ENCODE measurements around the gene HSPA1L. TPM values are rescaled to one million over a fixed set of nuclear protein-coding genes. Genes with fewer than 3 reads are reported as not detected.
"Not testable (repeated sequence)": the region's sequence is repeated elsewhere in the genome, so short reads cannot be mapped to it uniquely, and the experiment has no call there.

Gene HSPA1L
- total and polyA plus RNA-seq, 4 experiments from 2014 or later = 1.1 to 8.3 (median 6.3) TPM

DNA sequence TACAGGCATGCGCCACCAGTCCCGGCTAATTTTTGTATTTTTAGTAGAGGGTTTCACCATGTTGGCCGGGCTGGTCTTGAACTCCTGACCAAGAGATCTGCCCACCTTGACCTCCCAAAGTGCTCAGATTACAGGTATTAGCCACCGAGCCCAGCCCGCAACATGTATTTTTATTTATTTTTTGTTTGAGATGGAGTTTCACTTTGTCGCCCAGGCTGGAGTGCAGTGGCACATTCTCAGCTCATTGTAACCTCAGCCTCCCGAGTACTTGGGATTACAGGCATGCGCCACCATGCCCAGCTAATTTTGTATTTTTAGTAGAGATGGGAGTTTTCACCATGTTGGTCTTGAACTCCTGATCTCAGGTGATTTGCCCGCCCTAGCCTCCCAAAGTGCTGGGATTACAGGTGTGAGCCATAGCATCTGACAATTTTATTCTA is 23.1 kb upstream of the HSPA1L start:
- H3K9me3 Mint-ChIP-seq; DNase-seq; H3K9me3 ChIP-seq (ENCODE audit: control insufficient read depth in 1 of 2, low read length in 2 of 2); H3K27me3 Mint-ChIP-seq; H3K27me3 ChIP-seq (ENCODE audit: insufficient read depth, low read length): not testable (repeated sequence)
- CTCF ChIA-PET (ENCODE audit: partially characterized antibody) = interaction anchor here (1.1 to 1.3 kb wide), 4 partner anchors 8 to 109 kb away, joined by 3 to 5 read pairs (median 4); partner anchors contain the start of gene DDAH2
- Histone ChIP-seq H3K27ac (ENCODE audit: low read depth, low read length) (peak overlapping the region; percentile 88), H3K4me3 (ENCODE audit: low read length in 2 of 2) (peak overlapping the region in 1 of 2 donors; percentile 75), H3K4me1 (ENCODE audit: insufficient read depth, low read length) (peaks cover 44% of the 10 kb centered on the region), H3K36me3 (ENCODE audit: insufficient read depth, low read length) (peaks cover 41% of the 10 kb centered on the region)
- Mint-ChIP-seq H3K27ac (peak overlapping the region in 6 of 7 donors; percentile 4 to 99 (median 98)), H3K4me1 (peaks cover 25 to 54% (median 38%) of the 10 kb centered on the region in 4 donors), H3K4me3 (peak overlapping the region; percentile 22 to 99 (median 93)), H3K36me3 (peaks cover 33 to 66% of the 10 kb centered on the region in 2 donors)
- POLR2A ChIA-PET (ENCODE audit: partially characterized antibody) = interaction anchor here (1.0 to 4.8 kb wide), 5 partner anchors 25 to 257 kb away, joined by 3 to 43 read pairs (median 4); partner anchors contain the start of genes BAG6, C6orf47 and NEU1
- intact Hi-C loops (cut with micrococcal nuclease) = loop anchor here (10.0 kb wide), 1 partner anchor 137 kb away; the partner anchor contains the start of gene DXO

DNA sequence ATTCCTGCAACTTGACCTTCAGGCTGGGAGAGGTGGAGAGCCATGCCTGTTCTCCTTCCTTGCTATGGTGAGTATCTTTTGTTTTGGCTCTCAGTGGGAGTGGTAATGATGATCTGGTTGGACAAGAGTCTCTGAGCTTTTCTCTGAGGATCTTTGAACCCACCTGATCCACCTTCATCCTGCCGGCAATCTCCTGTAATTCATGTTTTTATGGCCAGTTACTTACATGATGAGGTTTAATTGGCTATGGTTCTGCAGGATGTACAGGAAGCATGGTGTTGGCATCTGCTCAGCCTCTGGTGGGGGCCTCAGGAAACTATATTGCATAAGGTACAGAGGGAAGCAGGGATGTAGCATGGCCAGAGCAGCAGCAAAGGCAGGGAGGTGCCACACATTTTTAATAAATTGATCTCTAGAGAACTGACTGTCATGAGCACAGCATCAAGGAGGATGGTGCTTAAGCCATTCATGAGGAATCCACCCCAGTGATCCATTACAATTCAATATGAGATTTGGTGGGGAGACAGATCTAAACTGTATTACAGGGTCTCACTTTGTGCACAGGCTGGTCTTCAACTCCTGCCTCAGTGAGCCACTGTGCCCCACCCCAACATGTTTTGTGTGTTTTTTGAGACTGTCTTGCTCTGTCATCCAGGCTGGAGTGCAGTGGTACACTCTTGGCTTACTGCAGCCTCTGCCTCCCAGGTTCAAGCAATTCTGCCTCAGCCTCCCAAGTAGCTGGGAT is 22.5 kb upstream of the HSPA1L start:
- DNase-seq = no peak
- peak overlapping the region; percentile 83 to 99 (median 98) for H3K27ac Mint-ChIP-seq
- intact Hi-C loops (cut with micrococcal nuclease) = loop anchor here (10.0 kb wide), 1 partner anchor 137 kb away; the partner anchor contains the start of gene DXO
- H3K9me3 ChIP-seq (ENCODE audit: control insufficient read depth in 1 of 2, low read length in 2 of 2) = no peaks in the 10 kb centered on the region
- H3K9me3 Mint-ChIP-seq = no peaks in the 10 kb centered on the region
- H3K4me1 ChIP-seq (ENCODE audit: insufficient read depth, low read length) = peaks cover 46% of the 10 kb centered on the region
- CTCF ChIA-PET (ENCODE audit: partially characterized antibody) = interaction anchor here (0.8 to 3.2 kb wide), 8 partner anchors 7 to 157 kb away, joined by 3 to 10 read pairs (median 4); partner anchors contain the start of genes LY6G5C and NEU1
- POLR2A ChIA-PET (ENCODE audit: partially characterized antibody) = interaction anchor here (0.6 to 4.8 kb wide), 11 partner anchors 10 to 215 kb away, joined by 3 to 43 read pairs (median 4); partner anchors contain the start of genes BAG6, C6orf47, CLIC1 and HSPA1B
- H3K36me3 Mint-ChIP-seq = peaks cover 33 to 66% of the 10 kb centered on the region in 2 donors
- peak overlapping the region; percentile 88 for H3K27ac ChIP-seq (ENCODE audit: low read depth, low read length)
- peak overlapping the region; percentile 3 to 75 for H3K4me3 ChIP-seq (ENCODE audit: low read length in 2 of 2)
- H3K36me3 ChIP-seq (ENCODE audit: insufficient read depth, low read length) = peaks cover 41% of the 10 kb centered on the region
- H3K27me3 Mint-ChIP-seq = no peaks in the 10 kb centered on the region
- H3K27me3 ChIP-seq (ENCODE audit: insufficient read depth, low read length) = no peaks in the 10 kb centered on the region
- H3K4me3 Mint-ChIP-seq = peak overlapping the region; percentile 88 to 99 (median 96)
- peaks cover 25 to 54% (median 38%) of the 10 kb centered on the region in 4 donors for H3K4me1 Mint-ChIP-seq

GRCh38 chr6:31836474-31837368 is 21.6 kb upstream of the HSPA1L start:
- ChIA-PET POLR2A (ENCODE audit: partially characterized antibody) (interaction anchor here (0.6 to 7.2 kb wide), 16 partner anchors 9 to 214 kb away, joined by 3 to 67 read pairs (median 6); partner anchors contain the start of genes ABHD16A, BAG6, C6orf47 and CLIC1), CTCF (ENCODE audit: partially characterized antibody) (interaction anchor here (0.7 to 3.2 kb wide), 9 partner anchors 26 to 304 kb away, joined by 3 to 10 read pairs (median 3); partner anchors contain the start of genes LY6G5C, NEU1 and NFKBIL1)
- Histone ChIP-seq H3K27ac (ENCODE audit: low read depth, low read length) (peak overlapping the region; percentile 88), H3K4me3 (ENCODE audit: low read length in 2 of 2) (peak overlapping the region; percentile 61 to 75), H3K9me3 (ENCODE audit: control insufficient read depth in 1 of 2, low read length in 2 of 2) (no peaks in the 10 kb centered on the region), H3K27me3 (ENCODE audit: insufficient read depth, low read length) (no peaks in the 10 kb centered on the region), H3K36me3 (ENCODE audit: insufficient read depth, low read length) (peaks cover 41% of the 10 kb centered on the region), H3K4me1 (ENCODE audit: insufficient read depth, low read length) (peaks cover 47% of the 10 kb centered on the region)
- Mint-ChIP-seq H3K27ac (peak overlapping the region; percentile 83 to 99 (median 98)), H3K4me1 (peaks cover 25 to 54% (median 38%) of the 10 kb centered on the region in 4 donors), H3K27me3 (no peaks in the 10 kb centered on the region), H3K9me3 (no peaks in the 10 kb centered on the region), H3K36me3 (peaks cover 33 to 66% of the 10 kb centered on the region in 2 donors), H3K4me3 (peak overlapping the region; percentile 88 to 99 (median 96))
- intact Hi-C loops (cut with micrococcal nuclease) = loop anchor here (10.0 kb wide), 1 partner anchor 138 kb away; the partner anchor contains the start of gene DXO
- DNase-seq = peak in 4 of 5 donors; percentile 24 to 39 (median 33)

DNA sequence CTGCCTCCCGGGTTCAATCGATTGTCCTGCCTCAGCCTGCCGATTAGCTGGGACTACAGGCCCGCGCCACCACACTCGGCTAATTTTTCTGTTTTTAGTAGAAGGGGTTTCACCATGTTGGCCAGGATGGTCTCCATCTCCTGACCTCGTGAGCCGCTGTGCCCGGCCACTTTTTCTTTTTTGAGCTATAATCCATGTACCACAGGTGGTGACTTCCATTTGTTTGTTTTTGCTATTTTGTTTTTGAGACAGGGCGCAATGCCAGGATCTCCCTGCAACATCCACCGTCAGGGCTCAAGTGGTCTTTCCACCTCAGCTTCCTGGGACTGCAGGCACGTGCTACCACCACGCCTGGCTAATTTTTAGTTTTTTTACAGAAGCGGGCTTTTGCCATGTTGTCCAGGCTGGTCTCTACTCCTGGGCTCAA is 21.0 kb upstream of the HSPA1L start:
- Histone ChIP-seq H3K9me3 (ENCODE audit: control insufficient read depth in 1 of 2, low read length in 2 of 2) (no peaks in the 10 kb centered on the region), H3K36me3 (ENCODE audit: insufficient read depth, low read length) (peaks cover 41% of the 10 kb centered on the region), H3K4me1 (ENCODE audit: insufficient read depth, low read length) (peaks cover 54% of the 10 kb centered on the region), H3K4me3 (ENCODE audit: low read length in 2 of 2) (peak overlapping the region; percentile 61 to 75), H3K27me3 (ENCODE audit: insufficient read depth, low read length) (no peaks in the 10 kb centered on the region), H3K27ac (ENCODE audit: low read depth, low read length) (peak overlapping the region; percentile 88)
- intact Hi-C loops (cut with micrococcal nuclease) = loop anchor here (10.0 kb wide), 1 partner anchor 139 kb away; the partner anchor contains the start of gene DXO
- peak overlapping the region; percentile 88 to 99 (median 96) for H3K4me3 Mint-ChIP-seq
- no peak for DNase-seq
- H3K27ac Mint-ChIP-seq = peak overlapping the region; percentile 83 to 99 (median 98)
- ChIA-PET CTCF (ENCODE audit: partially characterized antibody) (interaction anchor here (0.7 to 3.2 kb wide), 8 partner anchors 27 to 304 kb away, joined by 3 to 10 read pairs (median 4); partner anchors contain the start of genes NEU1 and NFKBIL1), POLR2A (ENCODE audit: partially characterized antibody) (interaction anchor here (1.0 to 7.2 kb wide), 21 partner anchors 8 to 254 kb away, joined by 3 to 67 read pairs (median 6); partner anchors contain the start of genes ABHD16A, BAG6, C6orf47 and CLIC1)
- peaks cover 25 to 56% (median 39%) of the 10 kb centered on the region in 4 donors for H3K4me1 Mint-ChIP-seq
- H3K27me3 Mint-ChIP-seq = no peaks in the 10 kb centered on the region
- H3K9me3 Mint-ChIP-seq = no peaks in the 10 kb centered on the region
- H3K36me3 Mint-ChIP-seq = peaks cover 31 to 60% of the 10 kb centered on the region in 2 donors

DNA sequence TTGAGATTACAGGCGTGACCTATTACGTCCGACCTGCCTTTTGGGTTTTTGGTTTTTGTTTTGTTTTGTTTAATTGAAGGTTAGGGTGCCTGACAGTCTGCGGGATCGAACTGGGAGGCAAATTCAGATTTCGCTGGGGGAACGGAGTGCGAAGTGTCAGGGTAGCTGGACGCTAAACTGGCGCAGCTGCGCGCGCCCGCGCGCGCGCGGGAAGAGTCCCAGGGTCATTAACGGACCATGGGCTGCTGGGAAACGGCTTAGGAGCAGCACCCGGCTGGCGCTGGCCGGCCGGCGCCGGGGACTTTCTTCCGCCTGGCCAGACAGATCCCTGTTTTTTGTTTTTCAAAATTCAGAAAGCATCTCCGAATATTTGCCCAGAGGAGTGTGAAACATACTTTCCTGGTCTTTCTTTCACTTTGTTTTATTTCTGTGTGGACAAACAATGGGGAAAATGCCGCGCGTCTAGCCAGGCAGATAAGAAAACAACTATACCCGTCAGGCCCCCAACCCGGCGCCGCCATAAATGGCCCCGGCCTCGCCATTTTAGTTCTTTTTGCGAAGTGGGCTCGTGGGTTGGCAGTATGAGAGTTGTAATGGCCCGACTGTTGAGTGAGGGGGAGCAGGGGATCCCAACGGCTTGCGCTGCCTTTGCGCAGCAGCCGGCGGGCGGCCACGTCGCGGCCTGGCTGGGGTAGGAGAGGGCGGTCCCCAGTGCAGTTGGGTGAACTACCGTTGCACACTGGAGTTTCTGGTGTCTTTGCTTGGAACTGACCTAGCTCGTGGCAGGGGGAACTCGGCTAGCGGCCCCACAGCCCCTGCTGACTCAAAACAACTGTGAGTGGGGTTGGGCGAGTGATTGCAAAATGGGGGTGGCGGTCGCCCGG is 19.5 kb upstream of the HSPA1L start:
- no peaks in the 10 kb centered on the region for H3K27me3 Mint-ChIP-seq
- H3K4me3 Mint-ChIP-seq = peak overlapping the region; percentile 88 to 99 (median 96)
- ChIA-PET POLR2A (ENCODE audit: partially characterized antibody) (interaction anchor here (0.6 to 7.2 kb wide), 32 partner anchors 9 to 631 kb away, joined by 3 to 67 read pairs (median 4); partner anchors contain the start of genes ABHD16A, BAG6, CLIC1 and DDX39B), CTCF (ENCODE audit: partially characterized antibody) (interaction anchor here (0.9 to 3.2 kb wide), 7 partner anchors 28 to 233 kb away, joined by 3 to 10 read pairs (median 3); partner anchors contain the start of gene NEU1)
- DNase-seq = peak; percentile 80 to 84 (median 81)
- Histone ChIP-seq H3K4me1 (ENCODE audit: insufficient read depth, low read length) (peaks cover 61% of the 10 kb centered on the region), H3K9me3 (ENCODE audit: control insufficient read depth in 1 of 2, low read length in 2 of 2) (no peaks in the 10 kb centered on the region), H3K27me3 (ENCODE audit: insufficient read depth, low read length) (no peaks in the 10 kb centered on the region), H3K36me3 (ENCODE audit: insufficient read depth, low read length) (peaks cover 28% of the 10 kb centered on the region), H3K27ac (ENCODE audit: low read depth, low read length) (peak overlapping the region; percentile 88), H3K4me3 (ENCODE audit: low read length in 2 of 2) (peak overlapping the region; percentile 75 to 88)
- H3K27ac Mint-ChIP-seq = peak overlapping the region; percentile 97 to 99 (median 99)
- intact Hi-C loops (cut with micrococcal nuclease) = loop anchor here (1.0 to 10.0 kb wide), 7 partner anchors 28 to 342 kb away; partner anchors contain the start of genes ABHD16A, DXO, EHMT2 and NEU1
- peaks cover 27 to 65% (median 48%) of the 10 kb centered on the region in 4 donors for H3K4me1 Mint-ChIP-seq
- H3K36me3 Mint-ChIP-seq = peaks cover 21 to 50% of the 10 kb centered on the region in 2 donors
- H3K9me3 Mint-ChIP-seq = no peaks in the 10 kb centered on the region

All from CD4-positive, alpha-beta memory T cell (primary cell).